GM10248 (cell line): Measurements from ENCODE around the gene MTURN.
A peak's percentile ranks its signal among the peaks of the same experiment; 100 is the strongest.

ENCODE experiments used
- CTCF ChIA-PET: fragments of 300-600 bp; sonication (Branson Sonifier 250); formaldehyde crosslinking; extraction: SDS; loops from one replicate; lab custom pipeline; 2021; ENCODE audit warnings: antibody characterized with exemption; lab: Yijun Ruan, JAX
- POLR2A ChIA-PET: fragments of 350-650 bp; sonication (Branson Sonifier 250); formaldehyde crosslinking; extraction: SDS; loops from one replicate; lab custom pipeline; 2020; ENCODE audit warnings: antibody characterized with exemption; lab: Yijun Ruan, JAX
- DNase-seq: peaks from one replicate; pipeline ENCODE4 v3.0.0; 2012; ENCODE audit errors: extremely low spot score
- TF ChIP-seq, protein P1 (sequence below): IDR thresholded peaks from 2 replicates; pipeline ENCODE4 v1.5.1; 2012; ENCODE audit warnings: mild to moderate bottlenecking, low read depth; ENCODE audit errors: extremely low read depth, missing control alignments, control extremely low read depth

The MTURN gene

DNA sequence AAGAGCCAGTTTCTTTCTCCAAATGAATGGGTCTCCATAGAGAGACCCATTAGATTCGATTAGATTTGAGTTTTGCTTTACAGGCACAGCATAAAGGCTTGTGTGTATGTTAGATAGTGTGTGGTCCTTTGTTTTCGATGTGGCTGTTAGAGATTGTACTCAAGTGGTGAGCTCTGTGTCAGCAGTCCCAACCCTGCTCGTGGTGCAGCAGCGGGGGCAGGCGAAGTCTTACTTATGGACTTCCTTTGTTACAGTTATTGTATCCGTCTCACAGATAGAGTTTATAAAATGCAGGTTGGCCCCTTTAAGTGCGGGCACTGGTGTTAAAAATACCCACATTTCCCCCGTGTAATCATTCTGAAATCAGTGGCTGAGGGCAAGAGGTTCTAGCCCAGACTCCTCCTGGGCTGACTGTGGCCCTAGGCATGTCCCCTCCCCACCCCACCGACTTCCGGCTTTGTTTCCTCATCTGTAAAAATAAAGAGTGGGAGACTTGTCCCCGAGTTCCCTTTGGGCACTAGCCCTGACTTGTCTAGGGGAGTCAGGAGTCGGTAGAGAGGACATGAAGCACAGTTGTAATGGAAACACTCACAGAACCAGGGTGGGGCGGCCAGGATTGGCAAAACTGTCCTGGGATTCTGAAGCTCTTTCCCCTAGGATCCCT lies 28.6 kb downstream of the MTURN start:
- TF ChIP-seq, protein P1, sequence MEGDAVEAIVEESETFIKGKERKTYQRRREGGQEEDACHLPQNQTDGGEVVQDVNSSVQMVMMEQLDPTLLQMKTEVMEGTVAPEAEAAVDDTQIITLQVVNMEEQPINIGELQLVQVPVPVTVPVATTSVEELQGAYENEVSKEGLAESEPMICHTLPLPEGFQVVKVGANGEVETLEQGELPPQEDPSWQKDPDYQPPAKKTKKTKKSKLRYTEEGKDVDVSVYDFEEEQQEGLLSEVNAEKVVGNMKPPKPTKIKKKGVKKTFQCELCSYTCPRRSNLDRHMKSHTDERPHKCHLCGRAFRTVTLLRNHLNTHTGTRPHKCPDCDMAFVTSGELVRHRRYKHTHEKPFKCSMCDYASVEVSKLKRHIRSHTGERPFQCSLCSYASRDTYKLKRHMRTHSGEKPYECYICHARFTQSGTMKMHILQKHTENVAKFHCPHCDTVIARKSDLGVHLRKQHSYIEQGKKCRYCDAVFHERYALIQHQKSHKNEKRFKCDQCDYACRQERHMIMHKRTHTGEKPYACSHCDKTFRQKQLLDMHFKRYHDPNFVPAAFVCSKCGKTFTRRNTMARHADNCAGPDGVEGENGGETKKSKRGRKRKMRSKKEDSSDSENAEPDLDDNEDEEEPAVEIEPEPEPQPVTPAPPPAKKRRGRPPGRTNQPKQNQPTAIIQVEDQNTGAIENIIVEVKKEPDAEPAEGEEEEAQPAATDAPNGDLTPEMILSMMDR: no peak
- ChIA-PET POLR2A (no interaction called here), CTCF (interaction anchor here (1.4 to 2.5 kb wide), 14 partner anchors 10 to 578 kb away, joined by 3 to 18 read pairs (median 6); no protein-coding TSS in a partner anchor)
- peak; percentile 35 for DNase-seq

DNA sequence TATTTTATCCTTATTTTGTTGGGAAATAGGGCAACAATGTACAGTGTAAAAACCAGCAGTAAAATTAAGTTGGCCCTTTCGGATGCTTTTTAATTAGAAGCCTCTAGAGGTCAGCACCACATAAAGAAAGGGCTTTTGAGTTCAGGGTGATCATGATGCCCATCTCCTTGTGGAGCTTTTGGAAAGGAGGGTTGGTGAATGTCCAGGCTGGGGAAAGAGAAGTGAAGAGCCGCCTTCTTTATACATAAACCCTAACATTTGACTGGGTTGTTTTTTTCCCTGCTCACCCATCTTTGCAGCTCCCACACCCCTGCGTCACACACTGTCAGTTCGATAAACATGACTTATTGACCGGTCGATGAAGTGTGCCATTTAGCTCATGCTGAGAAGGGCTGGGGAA lies 29.8 kb downstream of the MTURN start:
- CTCF ChIA-PET: interaction anchor here (0.6 to 2.5 kb wide), 29 partner anchors 9 to 404 kb away, joined by 3 to 18 read pairs (median 5); no protein-coding TSS in a partner anchor
- TF ChIP-seq, protein P1: peak; percentile 61
- POLR2A ChIA-PET: no interaction called here
- peak; percentile 66 for DNase-seq

DNA sequence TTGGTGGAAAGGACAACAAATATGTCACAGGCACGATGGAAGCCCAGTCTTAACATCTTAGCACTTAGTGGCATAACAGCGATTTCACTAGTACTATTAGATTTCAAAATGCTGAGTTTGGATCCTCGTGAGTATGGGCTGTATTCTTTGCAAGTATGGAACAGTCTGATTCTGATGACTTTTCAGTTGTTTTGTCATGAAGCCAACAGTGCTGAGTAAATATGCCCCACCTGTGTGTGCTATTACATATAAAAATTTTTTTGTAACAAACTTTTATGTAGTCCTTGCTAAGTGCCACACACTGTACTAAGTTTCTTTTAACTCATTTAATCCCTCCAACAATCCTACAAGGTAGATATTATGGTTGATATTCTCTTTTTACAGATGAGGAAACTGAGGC lies 30.8 kb downstream of the MTURN start:
- POLR2A ChIA-PET: no interaction called here
- TF ChIP-seq, protein P1: no peak
- CTCF ChIA-PET: interaction anchor here (1.3 to 2.0 kb wide), 3 partner anchors 13 to 115 kb away, joined by 3 to 7 read pairs (median 3); no protein-coding TSS in a partner anchor
- no peak for DNase-seq

- no peak for DNase-seq
- POLR2A ChIA-PET: no interaction called here
- TF ChIP-seq, protein P1: no peak
- CTCF ChIA-PET: interaction anchor here (0.9 to 2.0 kb wide), 5 partner anchors 10 to 247 kb away, joined by 3 to 7 read pairs (median 4); no protein-coding TSS in a partner anchor
Measured at GRCh38 chr7:30166155-30166840, 31.5 kb downstream of the MTURN start.

DNA sequence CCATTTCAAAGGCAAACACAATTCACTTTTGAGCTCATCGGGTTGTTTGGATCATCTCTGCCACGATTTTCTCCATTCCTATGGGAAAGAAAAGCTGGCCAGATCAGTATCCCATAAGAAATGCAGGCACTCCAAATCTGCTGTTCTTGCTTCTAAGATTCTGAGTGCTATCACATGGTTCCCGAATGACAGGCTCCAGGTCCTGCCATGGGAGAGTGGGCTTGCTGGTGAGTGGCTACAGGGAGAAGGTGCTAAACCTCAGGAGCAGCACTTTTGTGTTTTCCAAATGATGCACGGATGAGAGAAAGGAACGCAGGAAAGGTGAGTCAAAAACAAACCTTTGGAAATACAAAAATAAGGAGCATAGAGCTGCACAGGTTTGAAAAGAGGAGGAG lies 32.1 kb downstream of the MTURN start:
- DNase-seq: no peak
- ChIA-PET CTCF (interaction anchor here (0.9 to 2.0 kb wide), 5 partner anchors 9 to 246 kb away, joined by 3 to 7 read pairs (median 4); no protein-coding TSS in a partner anchor), POLR2A (no interaction called here)
- TF ChIP-seq, protein P1: no peak

- DNase-seq: no peak
- ChIA-PET CTCF (interaction anchor here (1.1 to 1.4 kb wide), 2 partner anchors 108 to 396 kb away, joined by 4 read pairs; no protein-coding TSS in a partner anchor), POLR2A (no interaction called here)
- TF ChIP-seq, protein P1: no peak
Measured at GRCh38 chr7:30167901-30168300, 33.1 kb downstream of the MTURN start.
